H9 (cell line): Measurements from ENCODE around the gene TMEM35B. TPM values are rescaled to one million over a fixed set of nuclear protein-coding genes. Genes with fewer than 3 reads are reported as not detected.

Experiments used
- DNase-seq: peaks from one replicate; pipeline ENCODE4 v3.0.0-alpha.2; 2017
- H2AFZ ChIP-seq: one replicate; pipeline ENCODE4 v1.6.1; 2013; ENCODE audit warnings: mild to moderate bottlenecking, low read length, control low read depth, moderate library complexity
- H2AK5ac ChIP-seq: 2 replicates; pipeline ENCODE4 v1.6.1; 2013; ENCODE audit warnings: low read length, control low read depth, mixed read lengths; ENCODE audit not compliant: insufficient read length
- H2BK120ac ChIP-seq: one replicate; pipeline ENCODE4 v1.6.1; 2013; ENCODE audit warnings: low read depth, mild to moderate bottlenecking, low read length, control low read depth, inconsistent platforms; ENCODE audit not compliant: poor library complexity, severe bottlenecking
- H2BK12ac ChIP-seq: 2 replicates; pipeline ENCODE4 v1.6.1; 2013; ENCODE audit warnings: low read length, control low read depth, mixed read lengths, low read depth; ENCODE audit not compliant: insufficient read length
- H2BK15ac ChIP-seq: 2 replicates; pipeline ENCODE4 v1.6.1; 2013; ENCODE audit warnings: low read depth, low read length, control low read depth
- H2BK20ac ChIP-seq: one replicate; pipeline ENCODE4 v1.6.1; 2013; ENCODE audit warnings: low read depth, mild to moderate bottlenecking, low read length, control low read depth, inconsistent platforms; ENCODE audit not compliant: poor library complexity, severe bottlenecking
- H2BK5ac ChIP-seq: 2 replicates; pipeline ENCODE4 v1.6.1; 2013; ENCODE audit warnings: low read length, control low read depth, mixed read lengths; ENCODE audit not compliant: insufficient read length
- H3K14ac ChIP-seq: 2 replicates; pipeline ENCODE4 v1.6.1; 2013; ENCODE audit warnings: low read length, control low read depth; ENCODE audit not compliant: insufficient read depth
- H3K18ac ChIP-seq: 2 replicates; pipeline ENCODE4 v1.6.1; 2013; ENCODE audit warnings: low read depth, mild to moderate bottlenecking, mixed read lengths, low read length, control low read depth; ENCODE audit not compliant: insufficient read length
- H3K23ac ChIP-seq: 2 replicates; pipeline ENCODE4 v1.6.1; 2013; ENCODE audit warnings: low read length, control low read depth, mixed read lengths, low read depth; ENCODE audit not compliant: insufficient read length
- H3K23me2 ChIP-seq: 2 replicates; pipeline ENCODE4 v1.6.1; 2013; ENCODE audit warnings: low read depth, mild to moderate bottlenecking, mixed read lengths, low read length, control low read depth; ENCODE audit not compliant: insufficient read length, poor library complexity, severe bottlenecking
- H3K27ac ChIP-seq: 2 replicates; pipeline ENCODE4 v1.5.1; 2013; ENCODE audit warnings: low read length, control low read depth, mixed read lengths, low read depth; ENCODE audit not compliant: insufficient read length
- H3K27me3 ChIP-seq: 2 replicates; pipeline ENCODE4 v1.6.1; 2013; ENCODE audit warnings: low read length, control low read depth, inconsistent platforms; ENCODE audit not compliant: insufficient read depth
- H3K4ac ChIP-seq: 2 replicates; pipeline ENCODE4 v1.6.1; 2013; ENCODE audit warnings: low read depth, mild to moderate bottlenecking, control low read depth, inconsistent platforms, low read length, moderate library complexity
- H3K4me1 ChIP-seq: 2 replicates; pipeline ENCODE4 v1.6.1; 2013; ENCODE audit warnings: low read length, control low read depth, inconsistent platforms; ENCODE audit not compliant: insufficient read depth
- H3K4me2 ChIP-seq: 2 replicates; pipeline ENCODE4 v1.6.1; 2013; ENCODE audit warnings: low read length, control low read depth, mixed read lengths; ENCODE audit not compliant: insufficient read length, insufficient read depth
- H3K56ac ChIP-seq: 2 replicates; pipeline ENCODE4 v1.6.1; 2013; ENCODE audit warnings: low read depth, mild to moderate bottlenecking, mixed read lengths, low read length, control low read depth; ENCODE audit not compliant: insufficient read length
- H3K79me1 ChIP-seq: 2 replicates; pipeline ENCODE4 v1.6.1; 2013; ENCODE audit warnings: low read depth, mild to moderate bottlenecking, moderate library complexity, low read length, control low read depth, inconsistent platforms; ENCODE audit not compliant: insufficient read depth, poor library complexity, severe bottlenecking
- H3K79me2 ChIP-seq: 2 replicates; pipeline ENCODE4 v1.6.1; 2013; ENCODE audit warnings: low read length, control low read depth, inconsistent platforms; ENCODE audit not compliant: insufficient read depth
- H3K9ac ChIP-seq: 2 replicates; pipeline ENCODE4 v1.6.1; 2013; ENCODE audit warnings: low read length, control low read depth, mixed read lengths; ENCODE audit not compliant: insufficient read length; ENCODE audit errors: extremely low read depth
- H3K9me3 ChIP-seq: one replicate; pipeline ENCODE4 v1.6.1; 2013; ENCODE audit warnings: low read depth, low read length, inconsistent platforms; ENCODE audit not compliant: control insufficient read depth
- H3T11ph ChIP-seq: one replicate; pipeline ENCODE4 v1.6.1; 2013; ENCODE audit warnings: mild to moderate bottlenecking, low read length, control low read depth, inconsistent platforms
- H4K20me1 ChIP-seq: one replicate; pipeline ENCODE4 v1.6.1; 2013; ENCODE audit not compliant: control insufficient read depth, insufficient read length, insufficient read depth
- H4K5ac ChIP-seq: 2 replicates; pipeline ENCODE4 v1.6.1; 2013; ENCODE audit warnings: low read depth, mild to moderate bottlenecking, mixed read lengths, low read length, control low read depth; ENCODE audit not compliant: insufficient read length
- H4K8ac ChIP-seq: replicated peaks from 2 replicates; pipeline ENCODE4 v1.6.1; 2013; ENCODE audit warnings: low read length, control low read depth, mixed read lengths, low read depth; ENCODE audit not compliant: insufficient read length
- H4K91ac ChIP-seq: 2 replicates; pipeline ENCODE4 v1.6.1; 2013; ENCODE audit warnings: low read depth, mild to moderate bottlenecking, moderate library complexity, mixed read lengths, low read length, control low read depth; ENCODE audit not compliant: insufficient read length
- H3K27ac Mint-ChIP-seq, 3 experiments: 2 replicates in 2 of 3; 3 replicates in 1 of 3; pipeline ENCODE4 v1.8.0; 2020 to 2021; ENCODE audit warnings: mixed read lengths in 3 of 3, mild to moderate bottlenecking in 1 of 3, moderate library complexity in 1 of 3
- H3K27me3 Mint-ChIP-seq: 2 replicates; pipeline ENCODE4 v1.8.0; 2021; ENCODE audit warnings: low read depth, mild to moderate bottlenecking, moderate library complexity, mixed read lengths
- H3K36me3 Mint-ChIP-seq, 3 experiments: 2 replicates in 2 of 3; 3 replicates in 1 of 3; pipeline ENCODE4 v1.8.0; 2020 to 2021; ENCODE audit warnings: low read depth in 3 of 3, mixed read lengths in 3 of 3; ENCODE audit not compliant: insufficient read depth in 1 of 3
- H3K4me1 Mint-ChIP-seq, 2 experiments: 2 replicates each; pipeline ENCODE4 v1.8.0; 2020; ENCODE audit warnings: mixed read lengths in 2 of 2
- H3K4me3 Mint-ChIP-seq, 2 experiments: 2 replicates in 1 of 2; 3 replicates in 1 of 2; pipeline ENCODE4 v1.8.0; 2020 to 2021; ENCODE audit warnings: mild to moderate bottlenecking in 2 of 2, mixed read lengths in 2 of 2, moderate library complexity in 1 of 2
- H3K9me3 Mint-ChIP-seq, 2 experiments: 2 replicates in 1 of 2; 3 replicates in 1 of 2; pipeline ENCODE4 v1.8.0; 2020; ENCODE audit warnings: mild to moderate bottlenecking in 2 of 2, mixed read lengths in 2 of 2, moderate library complexity in 1 of 2
- WGBS: extraction: QIAGEN DNeasy Blood & Tissue Kit; methylation state at CpG from one replicate; pipeline ENCODE4 v1.1.7; 2013; ENCODE audit warnings: missing lambda C conversion rate, low lambda C conversion rate, mixed read lengths; ENCODE audit not compliant: insufficient read length; ENCODE audit errors: extremely low coverage; 5-methylcytosine and 5-hydroxymethylcytosine counted together
- total RNA-seq: library from RNA; stranded (reverse); gene quantifications from 2 replicates; pipeline ENCODE4 v1.2.1, GENCODE V29; 2021
- TF ChIP-seq, protein P1 (sequence below): fragments of 200-600 bp; sonication (generic); conservative IDR thresholded peaks from 3 replicates; pipeline ENCODE4 v1.8.0; 2021; ENCODE audit warnings: antibody characterized with exemption, mild to moderate bottlenecking

TMEM35B gene
- total RNA-seq, 1 experiment from 2014 or later = 7.7 TPM

DNA sequence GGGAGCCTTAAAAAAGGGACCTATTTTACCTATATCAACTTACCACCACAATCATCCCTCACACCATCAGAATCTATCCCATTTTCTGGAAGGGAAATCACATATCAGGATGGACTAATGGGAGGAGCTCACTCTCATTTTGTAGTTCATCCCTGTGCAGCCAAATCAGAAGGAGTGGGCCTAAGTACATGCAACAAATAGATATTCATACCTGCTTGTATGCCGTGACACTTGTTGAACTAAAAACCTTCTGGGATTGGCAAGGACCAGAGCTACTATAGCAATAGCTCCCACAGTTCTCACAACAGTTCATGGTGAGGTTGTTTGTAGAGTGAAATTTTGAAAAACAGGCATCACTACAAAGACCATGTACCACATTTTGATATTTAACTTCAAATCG lies 29.3 kb upstream of the TMEM35B start:
- no peak overlapping the region for H3K9ac ChIP-seq
- WGBS = no CpG with 5 or more reads among the region's 2 CpGs
- no peak overlapping the region for H2BK20ac ChIP-seq
- no peaks in the 10 kb centered on the region for H3K27me3 ChIP-seq
- TF ChIP-seq, protein P1, sequence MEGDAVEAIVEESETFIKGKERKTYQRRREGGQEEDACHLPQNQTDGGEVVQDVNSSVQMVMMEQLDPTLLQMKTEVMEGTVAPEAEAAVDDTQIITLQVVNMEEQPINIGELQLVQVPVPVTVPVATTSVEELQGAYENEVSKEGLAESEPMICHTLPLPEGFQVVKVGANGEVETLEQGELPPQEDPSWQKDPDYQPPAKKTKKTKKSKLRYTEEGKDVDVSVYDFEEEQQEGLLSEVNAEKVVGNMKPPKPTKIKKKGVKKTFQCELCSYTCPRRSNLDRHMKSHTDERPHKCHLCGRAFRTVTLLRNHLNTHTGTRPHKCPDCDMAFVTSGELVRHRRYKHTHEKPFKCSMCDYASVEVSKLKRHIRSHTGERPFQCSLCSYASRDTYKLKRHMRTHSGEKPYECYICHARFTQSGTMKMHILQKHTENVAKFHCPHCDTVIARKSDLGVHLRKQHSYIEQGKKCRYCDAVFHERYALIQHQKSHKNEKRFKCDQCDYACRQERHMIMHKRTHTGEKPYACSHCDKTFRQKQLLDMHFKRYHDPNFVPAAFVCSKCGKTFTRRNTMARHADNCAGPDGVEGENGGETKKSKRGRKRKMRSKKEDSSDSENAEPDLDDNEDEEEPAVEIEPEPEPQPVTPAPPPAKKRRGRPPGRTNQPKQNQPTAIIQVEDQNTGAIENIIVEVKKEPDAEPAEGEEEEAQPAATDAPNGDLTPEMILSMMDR = no peak
- H2BK15ac ChIP-seq = no peak overlapping the region
- Mint-ChIP-seq H3K4me3 (no peak overlapping the region), H3K27me3 (no peaks in the 10 kb centered on the region), H3K9me3 (no peaks in the 10 kb centered on the region), H3K36me3 (peaks cover 1 to 22% (median 18%) of the 10 kb centered on the region in 3 experiments; a peak in 5 of 7 replicates), H3K27ac (no peak overlapping the region; a peak in 1 of 7 replicates), H3K4me1 (no peaks in the 10 kb centered on the region)
- H2BK120ac ChIP-seq = no peak overlapping the region
- no peak overlapping the region for H4K5ac ChIP-seq
- H3T11ph ChIP-seq = no peak overlapping the region
- no peak overlapping the region for H3K23ac ChIP-seq
- no peak overlapping the region for H3K56ac ChIP-seq
- H4K8ac ChIP-seq = no peak overlapping the region
- no peak overlapping the region for H4K91ac ChIP-seq
- no peak overlapping the region for H3K14ac ChIP-seq
- no peak for DNase-seq
- no peak overlapping the region for H2BK5ac ChIP-seq
- H3K4ac ChIP-seq = no peak overlapping the region
- no peak overlapping the region for H3K18ac ChIP-seq
- no peaks in the 10 kb centered on the region for H3K23me2 ChIP-seq
- no peak overlapping the region for H2BK12ac ChIP-seq
- H3K9me3 ChIP-seq = no peaks in the 10 kb centered on the region
- no peak overlapping the region for H3K27ac ChIP-seq
- H3K4me1 ChIP-seq = no peaks in the 10 kb centered on the region
- no peak overlapping the region for H2AK5ac ChIP-seq
- peaks cover 2% of the 10 kb centered on the region for H3K79me1 ChIP-seq
- H3K4me2 ChIP-seq = no peak overlapping the region
- no peaks in the 10 kb centered on the region for H3K79me2 ChIP-seq
- H4K20me1 ChIP-seq = no peaks in the 10 kb centered on the region
- no peak overlapping the region for H2AFZ ChIP-seq
